LNCaP clone FGC (cell line): Measurements from ENCODE around the gene EFCAB13.
"Not testable (repeated sequence)": the region's sequence is repeated elsewhere in the genome, so short reads cannot be mapped to it uniquely, and the experiment has no call there.

Experiments
- DNase-seq: peaks from one replicate; pipeline ENCODE4 v3.0.0-alpha.2; 2011; ENCODE audit warnings: low read depth
- H3K4me3 ChIP-seq: 2 replicates; pipeline ENCODE4 v1.5.1; 2011; ENCODE audit warnings: mild to moderate bottlenecking, low read depth, low read length, control low read depth
- CTCF ChIP-seq: IDR thresholded peaks from 2 replicates; pipeline ENCODE4 v1.5.1; 2012; ENCODE audit warnings: mild to moderate bottlenecking; ENCODE audit not compliant: control insufficient read depth, insufficient read depth; ENCODE audit errors: extremely low read depth

Gene EFCAB13

GRCh38 chr17:47373002-47373401 is 49.2 kb downstream of the EFCAB13 start:
- H3K4me3 ChIP-seq: no peak overlapping the region
- no peak for TF ChIP-seq CTCF
- no peak for DNase-seq

- H3K4me3 ChIP-seq: no peak overlapping the region
- TF ChIP-seq CTCF: no peak
- no peak for DNase-seq
Measured at GRCh38 chr17:47376247-47376646, 52.5 kb downstream of the EFCAB13 start.

- no peak overlapping the region for H3K4me3 ChIP-seq
- no peak for TF ChIP-seq CTCF
- no peak for DNase-seq
Measured at GRCh38 chr17:47388825-47389224, 65.1 kb downstream of the EFCAB13 start.

DNA sequence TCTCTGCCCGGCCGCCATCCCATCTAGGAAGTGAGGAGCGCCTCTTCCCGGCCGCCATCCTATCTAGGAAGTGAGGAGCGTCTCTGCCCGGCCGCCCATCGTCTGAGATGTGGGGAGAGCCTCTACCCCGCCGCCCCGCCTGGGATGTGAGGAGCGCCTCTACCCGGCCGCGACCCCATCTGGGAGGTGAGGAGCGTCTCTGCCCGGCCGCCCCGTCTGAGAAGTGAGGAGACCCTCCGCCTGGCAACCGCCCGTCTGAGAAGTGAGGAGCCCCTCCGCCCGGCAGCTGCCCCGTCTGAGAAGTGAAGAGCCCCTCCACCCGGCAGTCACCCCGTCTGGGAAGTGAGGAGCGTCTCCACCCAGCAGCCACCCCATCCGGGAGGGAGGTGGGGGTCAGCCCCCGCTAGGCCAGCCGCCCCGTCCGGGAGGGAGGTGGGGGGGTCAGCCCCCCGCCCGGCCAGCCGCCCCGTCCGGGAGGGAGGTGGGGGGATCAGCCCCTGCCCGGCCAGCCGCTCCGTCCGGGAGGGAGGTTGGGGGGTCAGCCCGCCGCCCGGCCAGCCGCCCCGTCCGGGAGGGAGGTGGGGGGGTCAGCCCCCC is 73.9 kb downstream of the EFCAB13 start:
- not testable (repeated sequence) for DNase-seq, H3K4me3 ChIP-seq

GRCh38 chr17:47400333-47400732 is 76.6 kb downstream of the EFCAB13 start:
- TF ChIP-seq CTCF: no peak

DNA sequence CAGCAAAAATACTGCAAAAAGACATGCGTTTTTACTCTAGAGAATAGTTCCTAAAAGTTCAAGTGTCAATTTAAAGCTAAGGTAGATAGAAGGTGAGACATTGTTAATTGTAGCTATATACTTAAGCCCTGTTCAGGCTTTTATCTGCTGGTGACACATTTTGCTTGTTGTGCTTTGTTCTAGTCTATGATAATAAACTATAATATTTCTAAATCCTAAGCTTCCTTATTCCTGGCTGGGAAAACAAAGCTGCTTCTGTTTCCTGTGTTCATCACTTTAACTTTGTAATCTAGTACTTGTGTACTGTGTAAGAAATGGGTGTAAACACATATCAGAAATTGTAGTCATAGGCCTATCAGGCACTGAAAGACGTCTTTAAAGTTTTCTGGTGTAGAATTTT is 77.3 kb downstream of the EFCAB13 start:
- no peak for TF ChIP-seq CTCF
- DNase-seq: no peak
- H3K4me3 ChIP-seq: no peak overlapping the region

More at GRCh38 chr17:47400333-47400732, 76.6 kb downstream of the EFCAB13 start:
- DNase-seq: no peak
- H3K4me3 ChIP-seq: no peak overlapping the region

DNA sequence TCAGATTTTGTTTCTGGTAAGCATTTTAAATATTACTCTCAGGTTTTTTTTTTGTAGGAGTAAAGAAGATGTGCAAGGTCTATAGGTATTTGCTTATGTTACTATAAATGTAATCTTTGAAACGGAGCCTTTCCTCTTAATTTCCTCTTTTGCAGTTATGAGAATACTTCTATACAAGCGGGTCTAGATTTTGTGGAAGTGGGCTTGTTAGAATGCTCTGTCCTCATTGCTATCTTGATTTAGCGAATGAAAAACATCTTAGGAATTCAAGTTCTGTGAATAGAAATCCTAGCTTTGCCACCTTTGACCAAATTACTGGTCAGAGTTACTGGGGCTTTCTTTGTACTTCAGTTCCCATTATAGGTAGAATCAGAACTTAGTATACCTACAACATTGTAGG is 80.3 kb downstream of the EFCAB13 start:
- no peak overlapping the region for H3K4me3 ChIP-seq
- no peak for TF ChIP-seq CTCF
- no peak for DNase-seq
